GM23338 (cell line): ENCODE results near the gene CYTH1.

Experiments used
- CTCF ChIP-seq, 2 experiments: fragments of 200-600 bp in 1 of 2; sonication (generic) in 1 of 2; conservative IDR thresholded peaks; 2 replicates each; pipeline versions ENCODE4 v1.5.1 to v1.6.1; 2016 to 2017; ENCODE audit warnings: antibody characterized with exemption in 2 of 2, low read depth in 2 of 2, mild to moderate bottlenecking in 2 of 2, moderate library complexity in 1 of 2
- ETS1 ChIP-seq: IDR thresholded peaks from 2 replicates; pipeline ENCODE4 v1.6.1; 2016; ENCODE audit warnings: antibody characterized with exemption
- EZH2 ChIP-seq: fragments of 200-600 bp; sonication (generic); IDR thresholded peaks from one replicate; pipeline ENCODE4 v1.8.0; 2017; ENCODE audit warnings: antibody characterized with exemption, mild to moderate bottlenecking, low read depth; ENCODE audit not compliant: unreplicated experiment
- EZH2phosphoT487 ChIP-seq: fragments of 200-600 bp; sonication (generic); IDR thresholded peaks from one replicate; pipeline ENCODE4 v1.8.1; 2018; ENCODE audit warnings: antibody characterized with exemption; ENCODE audit not compliant: unreplicated experiment
- JUNB ChIP-seq: IDR thresholded peaks from one replicate; pipeline ENCODE4 v1.6.1; 2016; ENCODE audit warnings: antibody characterized with exemption; ENCODE audit not compliant: unreplicated experiment
- POLR2AphosphoS5 ChIP-seq: IDR thresholded peaks from 2 replicates; pipeline ENCODE4 v1.6.1; 2016; ENCODE audit warnings: antibody characterized with exemption, low read depth
- REST ChIP-seq: IDR thresholded peaks from one replicate; pipeline ENCODE4 v1.6.1; 2018; ENCODE audit warnings: antibody characterized with exemption; ENCODE audit not compliant: unreplicated experiment
- ZNF331 ChIP-seq: fragments of 250-450 bp; sonication (Bioruptor Pico); IDR thresholded peaks from 2 replicates; pipeline ENCODE4 v1.5.0; 2020; ENCODE audit warnings: low read depth, mild to moderate bottlenecking, moderate library complexity
- ZNF462 ChIP-seq: fragments of 250-450 bp; sonication (Bioruptor Pico); IDR thresholded peaks from 2 replicates; pipeline ENCODE4 v1.5.0; 2020; ENCODE audit warnings: mild to moderate bottlenecking, moderate library complexity

- TF ChIP-seq CTCF (conservative IDR thresholded peaks at IDR 0.05; ENCODE audit: low read depth in 2 of 2) (no peak), POLR2AphosphoS5 (no peak), EZH2 (no peak), ETS1 (no peak), EZH2phosphoT487 (no peak), ZNF331 (CRISPR knock-in tag) (no peak), JUNB (no peak), ZNF462 (CRISPR knock-in tag) (no peak), REST (no peak)
Measured at GRCh38 chr17:78793415-78793814, 11.3 kb upstream of the CYTH1 start.
